HCT116 (cell line): ENCODE data around the gene CDKL5.

ENCODE experiments used
- CTCF ChIP-seq, 3 experiments: fragments of 200-600 bp in 1 of 3; sonication (generic) in 1 of 3; IDR thresholded peaks in 2 of 3; conservative IDR thresholded peaks in 1 of 3; 2 replicates each; pipeline ENCODE4 v1.5.1; 2012 to 2017; ENCODE audit warnings: low read depth in 2 of 3, low read length in 2 of 3, antibody characterized with exemption in 1 of 3, borderline replicate concordance in 1 of 3, control low read depth in 1 of 3, mild to moderate bottlenecking in 1 of 3, mixed read lengths in 1 of 3, mixed run types in 1 of 3, moderate library complexity in 1 of 3; ENCODE audit not compliant: insufficient read depth in 1 of 3
- EGR1 ChIP-seq: IDR thresholded peaks from 2 replicates; pipeline ENCODE4 v1.6.1; 2012; ENCODE audit warnings: low read depth
- JUND ChIP-seq: IDR thresholded peaks from 2 replicates; pipeline ENCODE4 v1.6.1; 2012
- POLR2A ChIP-seq: IDR thresholded peaks from 2 replicates; pipeline ENCODE4 v1.7.0; 2011; ENCODE audit warnings: borderline replicate concordance; ENCODE audit not compliant: insufficient read depth, insufficient read length; ENCODE audit errors: extremely low read depth

GRCh38 chrX:18607966-18608365 is 182.6 kb downstream of the CDKL5 start:
- TF ChIP-seq POLR2A: no peak
- TF ChIP-seq CTCF (IDR thresholded peaks at IDR 0.05 in 2 of 3, conservative IDR thresholded peaks at IDR 0.05 in 1 of 3; ENCODE audit: borderline replicate concordance in 1 of 3, insufficient read depth in 1 of 3, low read depth in 2 of 3, low read length in 2 of 3): no peak
- no peak for TF ChIP-seq EGR1
- no peak for TF ChIP-seq JUND
